SK-N-SH (cell line): Measurements from ENCODE around the gene DNMT3B. TPM values are rescaled to one million over a fixed set of nuclear protein-coding genes. Genes with fewer than 3 reads are reported as not detected.

Experiments
- CTCF ChIA-PET: fragments of 300-600, 350-600 bp; formaldehyde crosslinking; extraction: SDS; loops from one replicate; lab custom pipeline; 2021; lab: Yijun Ruan, JAX
- POLR2A ChIA-PET: fragments of 350-600 bp; sonication (Branson Sonifier 250); formaldehyde crosslinking; extraction: SDS; loops from one replicate; lab custom pipeline; 2020; ENCODE audit warnings: antibody characterized with exemption, inconsistent platforms; lab: Yijun Ruan, JAX
- DNase-seq: peaks from one replicate; pipeline ENCODE4 v3.0.0; 2012
- H2AFZ ChIP-seq: fragments of 200-600 bp; sonication (generic); 2 replicates; pipeline ENCODE4 v1.8.1; 2016; ENCODE audit warnings: antibody characterized with exemption, mild to moderate bottlenecking, low read depth
- H3F3A ChIP-seq: fragments of 200-600 bp; sonication (generic); replicated peaks from 2 replicates; pipeline ENCODE3; 2016; ENCODE audit warnings: antibody characterized with exemption, mild to moderate bottlenecking; ENCODE audit not compliant: insufficient read depth
- H3K27ac ChIP-seq, 2 experiments: fragments of 200-500 bp in 1 of 2; fragments of 200-600 bp in 1 of 2; sonication (Bioruptor generic) in 1 of 2; sonication (generic), shearing (Covaris generic) in 1 of 2; 2 replicates each; pipeline versions ENCODE4 v1.5.1 to v1.6.1; 2014 to 2016; ENCODE audit warnings: low read depth in 2 of 2, inconsistent platforms in 1 of 2, low read length in 1 of 2, mild to moderate bottlenecking in 1 of 2, mixed read lengths in 1 of 2
- H3K27me3 ChIP-seq: fragments of 200-600 bp; sonication (generic), shearing (Covaris generic); 2 replicates; pipeline ENCODE4 v1.6.1; 2016; ENCODE audit warnings: mixed run types; ENCODE audit not compliant: insufficient read depth
- H3K36me3 ChIP-seq, 2 experiments: fragments of 200-500 bp in 1 of 2; fragments of 200-600 bp in 1 of 2; sonication (Bioruptor generic) in 1 of 2; sonication (generic) in 1 of 2; replicated peaks in 1 of 2; 2 replicates each; pipeline versions ENCODE3 to v1.5.1; 2014 to 2016; ENCODE audit warnings: low read length in 1 of 2, mild to moderate bottlenecking in 1 of 2; ENCODE audit not compliant: insufficient read depth in 2 of 2, control insufficient read depth in 1 of 2
- H3K4me1 ChIP-seq, 2 experiments: fragments of 200-500 bp in 1 of 2; fragments of 200-600 bp in 1 of 2; sonication (Bioruptor generic) in 1 of 2; sonication (generic), shearing (Covaris generic) in 1 of 2; 2 replicates each; pipeline versions ENCODE4 v1.5.1 to v1.6.1; 2014 to 2016; ENCODE audit warnings: low read depth in 1 of 2, low read length in 1 of 2, mixed run types in 1 of 2; ENCODE audit not compliant: insufficient read depth in 2 of 2, control insufficient read depth in 1 of 2
- H3K4me2 ChIP-seq: fragments of 200-600 bp; sonication (generic), shearing (Covaris generic); 2 replicates; pipeline ENCODE4 v1.6.1; 2017; ENCODE audit warnings: mixed run types
- H3K4me3 ChIP-seq, 2 experiments: fragments of 200-500 bp in 1 of 2; fragments of 200-600 bp in 1 of 2; sonication (Bioruptor generic) in 1 of 2; sonication (generic), shearing (Covaris generic) in 1 of 2; 2 replicates each; pipeline versions ENCODE4 v1.5.1 to v1.8.1; 2014 to 2016; ENCODE audit warnings: low read depth in 2 of 2, inconsistent platforms in 1 of 2, low read length in 1 of 2, mild to moderate bottlenecking in 1 of 2, mixed read lengths in 1 of 2, moderate library complexity in 1 of 2
- H3K79me2 ChIP-seq: fragments of 200-600 bp; sonication (generic); 2 replicates; pipeline ENCODE4 v1.8.1; 2017; ENCODE audit warnings: mild to moderate bottlenecking; ENCODE audit not compliant: insufficient read depth
- H3K9ac ChIP-seq: fragments of 200-600 bp; sonication (generic); 2 replicates; pipeline ENCODE4 v1.6.1; 2017; ENCODE audit warnings: mixed run types
- H3K9me2 ChIP-seq: fragments of 200-600 bp; sonication (generic); 2 replicates; pipeline ENCODE4 v1.6.1; 2017; ENCODE audit warnings: mixed run types
- H3K9me3 ChIP-seq: fragments of 200-600 bp; sonication (generic); 2 replicates; pipeline ENCODE4 v1.6.1; 2017; ENCODE audit warnings: mixed run types, mild to moderate bottlenecking, moderate library complexity
- H4K20me1 ChIP-seq: fragments of 200-600 bp; sonication (generic); 2 replicates; pipeline ENCODE4 v1.6.1; 2017; ENCODE audit warnings: mild to moderate bottlenecking, mixed run types; ENCODE audit not compliant: insufficient read depth
- CHD2 ChIP-seq: fragments of 150-350 bp; IDR thresholded peaks from 2 replicates; pipeline ENCODE4 v1.6.1; 2018; ENCODE audit warnings: low read length; ENCODE audit not compliant: partially characterized antibody
- FOSL2 ChIP-seq: IDR thresholded peaks from 2 replicates; pipeline ENCODE4 v1.4.0; 2012; ENCODE audit warnings: low read depth, mild to moderate bottlenecking, moderate library complexity, borderline replicate concordance
- FOXJ3 ChIP-seq: sonication (generic); formaldehyde crosslinking; IDR thresholded peaks from 2 replicates; pipeline ENCODE4 v1.5.1; 2020; ENCODE audit warnings: mild to moderate bottlenecking, missing genetic modification reagents
- FOXM1 ChIP-seq: IDR thresholded peaks from 2 replicates; pipeline ENCODE4 v1.4.0; 2012; ENCODE audit warnings: low read depth, mild to moderate bottlenecking
- GATA2 ChIP-seq: sonication (generic); formaldehyde crosslinking; IDR thresholded peaks from 2 replicates; pipeline ENCODE4 v1.5.0; 2020; ENCODE audit warnings: mild to moderate bottlenecking, missing genetic modification reagents
- JUND ChIP-seq: IDR thresholded peaks from 2 replicates; pipeline ENCODE4 v1.4.0; 2012
- NFIC ChIP-seq: IDR thresholded peaks from 2 replicates; pipeline ENCODE4 v1.4.0; 2012; ENCODE audit warnings: borderline replicate concordance
- NRF1 ChIP-seq: IDR thresholded peaks from 2 replicates; pipeline ENCODE4 v1.6.1; 2012; ENCODE audit warnings: low read depth, mild to moderate bottlenecking, low read length
- RCOR1 ChIP-seq: fragments of 150-350 bp; IDR thresholded peaks from 2 replicates; pipeline ENCODE4 v1.6.1; 2017; ENCODE audit warnings: antibody characterized with exemption, low read length
- RFX5 ChIP-seq: IDR thresholded peaks from 2 replicates; pipeline ENCODE4 v1.6.1; 2012; ENCODE audit warnings: mild to moderate bottlenecking, improper control_type of control experiment, low read length
- RXRA ChIP-seq: IDR thresholded peaks from 2 replicates; pipeline ENCODE4 v1.4.0; 2012; ENCODE audit warnings: low read depth, mild to moderate bottlenecking, borderline replicate concordance
- SMC3 ChIP-seq: IDR thresholded peaks from 2 replicates; pipeline ENCODE4 v1.6.1; 2012; ENCODE audit warnings: low read depth, low read length, improper control_type of control experiment
- TAF1 ChIP-seq: IDR thresholded peaks from 2 replicates; pipeline ENCODE4 v1.6.1; 2012; ENCODE audit warnings: low read depth, mild to moderate bottlenecking, low read length, moderate library complexity, borderline replicate concordance
- TCF12 ChIP-seq: IDR thresholded peaks from 2 replicates; pipeline ENCODE4 v1.4.0; 2012
- YY1 ChIP-seq: IDR thresholded peaks from 2 replicates; pipeline ENCODE4 v1.4.0; 2012; ENCODE audit warnings: low read depth, mild to moderate bottlenecking
- WGBS: methylation state at CpG from one replicate; pipeline ENCODE4 v1.1.6; 2017; ENCODE audit warnings: low lambda C conversion rate; 5-methylcytosine and 5-hydroxymethylcytosine counted together
- polyA plus RNA-seq, 3 experiments: library from polyadenylated mRNA; depleted of rRNA; stranded (reverse); fragments of >200 nt; gene quantifications; 2 replicates each; pipeline ENCODE4 v1.2.3, GENCODE V29; 2012
- TF ChIP-seq, protein P1 (sequence below): fragments of 150-350 bp; IDR thresholded peaks from 2 replicates; pipeline ENCODE4 v1.6.1; 2016; ENCODE audit warnings: mild to moderate bottlenecking, low read depth, low read length
- TF ChIP-seq, protein P2 (sequence below): IDR thresholded peaks from 2 replicates; pipeline ENCODE4; 2012
- TF ChIP-seq, protein P3 (sequence below): IDR thresholded peaks from 2 replicates; pipeline ENCODE4 v1.4.0; 2012; ENCODE audit warnings: low read depth, borderline replicate concordance

DNMT3B gene
- polyA plus RNA-seq, 1 of the 3 experiments (the other 2 are of a cell fraction): 2.2 TPM

DNA sequence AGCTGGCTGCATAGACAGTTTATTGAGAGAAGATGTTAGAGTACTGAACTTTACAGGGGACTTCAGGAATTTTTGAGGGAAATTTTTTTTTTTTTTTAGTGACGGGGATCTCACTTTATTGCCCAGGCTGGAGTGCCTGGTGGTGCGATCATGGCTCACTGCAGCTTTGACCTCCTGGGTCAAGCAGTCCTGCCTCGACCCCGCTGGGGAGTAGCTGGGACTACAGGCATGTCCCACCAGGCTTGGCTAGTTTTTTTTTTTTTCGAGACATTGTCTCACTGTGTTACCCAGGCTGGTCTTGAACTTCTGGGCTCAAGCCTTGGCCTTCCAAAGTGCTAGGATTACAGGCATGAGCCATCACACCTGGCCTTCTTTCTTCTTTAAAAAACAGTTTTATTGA, 85.8 kb downstream of the DNMT3B start:
- Histone ChIP-seq H3K36me3 (peaks cover 53 to 69% of the 10 kb centered on the region in 2 experiments), H3K4me3 (no peak overlapping the region), H3K27ac (no peak overlapping the region), H3F3A (no peaks in the 10 kb centered on the region), H3K9me3 (no peaks in the 10 kb centered on the region), H3K27me3 (no peaks in the 10 kb centered on the region), H3K4me2 (no peak overlapping the region), H4K20me1 (peaks cover 30% of the 10 kb centered on the region)
- 99% methylated on average over 5 of the region's 5 CpGs for WGBS
- DNase-seq: no peak
- no peak for TF ChIP-seq SMC3
- no peak for TF ChIP-seq NRF1
- TF ChIP-seq RCOR1: no peak
- TF ChIP-seq YY1: no peak
- no peak for TF ChIP-seq RFX5
- TF ChIP-seq, protein P1, sequence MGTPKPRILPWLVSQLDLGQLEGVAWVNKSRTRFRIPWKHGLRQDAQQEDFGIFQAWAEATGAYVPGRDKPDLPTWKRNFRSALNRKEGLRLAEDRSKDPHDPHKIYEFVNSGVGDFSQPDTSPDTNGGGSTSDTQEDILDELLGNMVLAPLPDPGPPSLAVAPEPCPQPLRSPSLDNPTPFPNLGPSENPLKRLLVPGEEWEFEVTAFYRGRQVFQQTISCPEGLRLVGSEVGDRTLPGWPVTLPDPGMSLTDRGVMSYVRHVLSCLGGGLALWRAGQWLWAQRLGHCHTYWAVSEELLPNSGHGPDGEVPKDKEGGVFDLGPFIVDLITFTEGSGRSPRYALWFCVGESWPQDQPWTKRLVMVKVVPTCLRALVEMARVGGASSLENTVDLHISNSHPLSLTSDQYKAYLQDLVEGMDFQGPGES: no peak
- no peak for TF ChIP-seq RXRA
- TF ChIP-seq JUND: no peak
- TF ChIP-seq TAF1: no peak
- no peak for TF ChIP-seq FOXJ3 (CRISPR knock-in tag)
- no peak for TF ChIP-seq CHD2
- no peak for TF ChIP-seq FOSL2
- TF ChIP-seq, protein P2, sequence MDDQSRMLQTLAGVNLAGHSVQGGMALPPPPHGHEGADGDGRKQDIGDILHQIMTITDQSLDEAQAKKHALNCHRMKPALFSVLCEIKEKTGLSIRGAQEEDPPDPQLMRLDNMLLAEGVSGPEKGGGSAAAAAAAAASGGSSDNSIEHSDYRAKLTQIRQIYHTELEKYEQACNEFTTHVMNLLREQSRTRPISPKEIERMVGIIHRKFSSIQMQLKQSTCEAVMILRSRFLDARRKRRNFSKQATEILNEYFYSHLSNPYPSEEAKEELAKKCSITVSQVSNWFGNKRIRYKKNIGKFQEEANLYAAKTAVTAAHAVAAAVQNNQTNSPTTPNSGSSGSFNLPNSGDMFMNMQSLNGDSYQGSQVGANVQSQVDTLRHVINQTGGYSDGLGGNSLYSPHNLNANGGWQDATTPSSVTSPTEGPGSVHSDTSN: no peak
- TF ChIP-seq NFIC: no peak
- TF ChIP-seq GATA2 (CRISPR knock-in tag): no peak
- no peak for TF ChIP-seq FOXM1
- TF ChIP-seq TCF12: no peak
- TF ChIP-seq, protein P3, sequence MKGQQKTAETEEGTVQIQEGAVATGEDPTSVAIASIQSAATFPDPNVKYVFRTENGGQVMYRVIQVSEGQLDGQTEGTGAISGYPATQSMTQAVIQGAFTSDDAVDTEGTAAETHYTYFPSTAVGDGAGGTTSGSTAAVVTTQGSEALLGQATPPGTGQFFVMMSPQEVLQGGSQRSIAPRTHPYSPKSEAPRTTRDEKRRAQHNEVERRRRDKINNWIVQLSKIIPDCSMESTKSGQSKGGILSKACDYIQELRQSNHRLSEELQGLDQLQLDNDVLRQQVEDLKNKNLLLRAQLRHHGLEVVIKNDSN: no peak
- TF ChIP-seq, all 33 proteins: peak for 0
- POLR2A ChIA-PET: interaction anchor here (0.5 kb wide), 1 partner anchor 33 kb away, joined by 3 read pairs; no protein-coding TSS in a partner anchor
- CTCF ChIA-PET: interaction anchor here (2.1 kb wide), 1 partner anchor 58 kb away, joined by 4 read pairs; no protein-coding TSS in a partner anchor
- Histone ChIP-seq H3K9ac (no peak overlapping the region), H3K4me1 (no peaks in the 10 kb centered on the region), H2AFZ (no peak overlapping the region), H3K79me2 (peaks cover 32% of the 10 kb centered on the region), H3K9me2 (no peaks in the 10 kb centered on the region)
